ENCODE data around the gene IL20. TPM values are rescaled to one million over a fixed set of nuclear protein-coding genes. Genes with fewer than 3 reads are reported as not detected.

Gene IL20
- not detected for total RNA-seq

- DNase-seq (ENCODE audit: low spot score), result peak; percentile 80
Measured at GRCh38 chr1:206864939-206865671, at the start of gene IL20. IL20 (plus strand) TSS chr1:206865623; CDS start chr1:206865853, 230 bp downstream.

GRCh38 chr1:206816390-206817287 lies 48.8 kb upstream of the IL20 start:
- DNase-seq (ENCODE audit: low spot score), result no peak

- no peak for DNase-seq (ENCODE audit: low spot score)
Measured at GRCh38 chr1:206821493-206821892, 43.9 kb upstream of the IL20 start.

GRCh38 chr1:206823727-206824126 lies 41.7 kb upstream of the IL20 start:
- DNase-seq (ENCODE audit: low spot score), result no peak

GRCh38 chr1:206824331-206824730 lies 41.1 kb upstream of the IL20 start:
- no peak for DNase-seq (ENCODE audit: low spot score)

GRCh38 chr1:206826394-206826793 lies 39.0 kb upstream of the IL20 start:
- DNase-seq (ENCODE audit: low spot score), result no peak

GRCh38 chr1:206828061-206828460 lies 37.4 kb upstream of the IL20 start:
- DNase-seq (ENCODE audit: low spot score), result no peak

GRCh38 chr1:206828765-206829164 lies 36.7 kb upstream of the IL20 start:
- no peak for DNase-seq (ENCODE audit: low spot score)

- no peak for DNase-seq (ENCODE audit: low spot score)
Measured at GRCh38 chr1:206829282-206829681, 36.1 kb upstream of the IL20 start.

- DNase-seq (ENCODE audit: low spot score), result no peak
Measured at GRCh38 chr1:206829875-206830274, 35.5 kb upstream of the IL20 start.

GRCh38 chr1:206831650-206832049 lies 33.8 kb upstream of the IL20 start:
- no peak for DNase-seq (ENCODE audit: low spot score)

- no peak for DNase-seq (ENCODE audit: low spot score)
Measured at GRCh38 chr1:206832352-206832880, 33.0 kb upstream of the IL20 start.

GRCh38 chr1:206833106-206833680 lies 32.2 kb upstream of the IL20 start:
- DNase-seq (ENCODE audit: low spot score), result no peak

- DNase-seq (ENCODE audit: low spot score), result no peak
Measured at GRCh38 chr1:206833801-206834200, 31.6 kb upstream of the IL20 start.

- no peak for DNase-seq (ENCODE audit: low spot score)
Measured at GRCh38 chr1:206834217-206834616, 31.2 kb upstream of the IL20 start.

- DNase-seq (ENCODE audit: low spot score), result no peak
Measured at GRCh38 chr1:206834711-206835110, 30.7 kb upstream of the IL20 start.

GRCh38 chr1:206835186-206835585 lies 30.2 kb upstream of the IL20 start:
- no peak for DNase-seq (ENCODE audit: low spot score)

GRCh38 chr1:206836111-206836510 lies 29.3 kb upstream of the IL20 start:
- no peak for DNase-seq (ENCODE audit: low spot score)

GRCh38 chr1:206839006-206839560 lies 26.3 kb upstream of the IL20 start:
- no peak for DNase-seq (ENCODE audit: low spot score)

GRCh38 chr1:206839857-206840256 lies 25.6 kb upstream of the IL20 start:
- no peak for DNase-seq (ENCODE audit: low spot score)

GRCh38 chr1:206841609-206842323 lies 23.7 kb upstream of the IL20 start:
- no peak for DNase-seq (ENCODE audit: low spot score)
